HG03558 (cell line): ENCODE data around the gene HIPK1.
A peak's percentile ranks its signal among the peaks of the same experiment; 100 is the strongest.

Experiments used
- ATAC-seq: cut with Tn5 transposase; IDR thresholded peaks from one replicate; pipeline ENCODE4 v1.9.1; 2021; ENCODE audit warnings: moderate number of reproducible peaks; ENCODE audit not compliant: unreplicated experiment; ENCODE audit errors: extremely low read depth

The HIPK1 gene

GRCh38 chr1:113928941-113929749, at the start of gene HIPK1:
HIPK1 (plus strand) TSS chr1:113929324.
- peak; percentile 41 for ATAC-seq

- no peak for ATAC-seq
Measured at GRCh38 chr1:113879739-113880038, 49.4 kb upstream of the HIPK1 start.

- no peak for ATAC-seq
Measured at GRCh38 chr1:113881661-113882060, 47.5 kb upstream of the HIPK1 start.

GRCh38 chr1:113886417-113887401, 42.4 kb upstream of the HIPK1 start:
- ATAC-seq = no peak

GRCh38 chr1:113887402-113888175, 41.5 kb upstream of the HIPK1 start, which contains the start of gene BCL2L15:
BCL2L15 (minus strand) TSS chr1:113887581; CDS start chr1:113887375, 206 bp downstream.
- ATAC-seq = no peak

GRCh38 chr1:113890816-113891215, 38.3 kb upstream of the HIPK1 start:
- ATAC-seq = no peak

GRCh38 chr1:113891631-113892220, 37.4 kb upstream of the HIPK1 start:
- no peak for ATAC-seq

- no peak for ATAC-seq
Measured at GRCh38 chr1:113893267-113893666, 35.9 kb upstream of the HIPK1 start.

- ATAC-seq = no peak
Measured at GRCh38 chr1:113895098-113895497, 34.0 kb upstream of the HIPK1 start.

GRCh38 chr1:113895961-113896360, 33.2 kb upstream of the HIPK1 start:
- ATAC-seq = no peak

GRCh38 chr1:113898241-113898814, 30.8 kb upstream of the HIPK1 start:
- no peak for ATAC-seq

- no peak for ATAC-seq
Measured at GRCh38 chr1:113899111-113899510, 30.0 kb upstream of the HIPK1 start.

- ATAC-seq = no peak
Measured at GRCh38 chr1:113901191-113901590, 27.9 kb upstream of the HIPK1 start.

GRCh38 chr1:113903501-113904292, 25.4 kb upstream of the HIPK1 start:
- ATAC-seq = no peak

- ATAC-seq = no peak
Measured at GRCh38 chr1:113904293-113904673, 24.8 kb upstream of the HIPK1 start.

GRCh38 chr1:113904674-113905434, 24.3 kb upstream of the HIPK1 start, which contains the start of the genes AP4B1 and DCLRE1B:
AP4B1 (minus strand) TSS chr1:113904799; CDS start chr1:113904717, 82 bp downstream.
DCLRE1B (plus strand) TSS chr1:113905326; CDS start chr1:113905587, 261 bp downstream.
- peak; percentile 77 for ATAC-seq

GRCh38 chr1:113905435-113905861, 23.7 kb upstream of the HIPK1 start:
- ATAC-seq = peak; percentile 2
